ENCODE data around the gene CIB2.

Gene CIB2

DNA sequence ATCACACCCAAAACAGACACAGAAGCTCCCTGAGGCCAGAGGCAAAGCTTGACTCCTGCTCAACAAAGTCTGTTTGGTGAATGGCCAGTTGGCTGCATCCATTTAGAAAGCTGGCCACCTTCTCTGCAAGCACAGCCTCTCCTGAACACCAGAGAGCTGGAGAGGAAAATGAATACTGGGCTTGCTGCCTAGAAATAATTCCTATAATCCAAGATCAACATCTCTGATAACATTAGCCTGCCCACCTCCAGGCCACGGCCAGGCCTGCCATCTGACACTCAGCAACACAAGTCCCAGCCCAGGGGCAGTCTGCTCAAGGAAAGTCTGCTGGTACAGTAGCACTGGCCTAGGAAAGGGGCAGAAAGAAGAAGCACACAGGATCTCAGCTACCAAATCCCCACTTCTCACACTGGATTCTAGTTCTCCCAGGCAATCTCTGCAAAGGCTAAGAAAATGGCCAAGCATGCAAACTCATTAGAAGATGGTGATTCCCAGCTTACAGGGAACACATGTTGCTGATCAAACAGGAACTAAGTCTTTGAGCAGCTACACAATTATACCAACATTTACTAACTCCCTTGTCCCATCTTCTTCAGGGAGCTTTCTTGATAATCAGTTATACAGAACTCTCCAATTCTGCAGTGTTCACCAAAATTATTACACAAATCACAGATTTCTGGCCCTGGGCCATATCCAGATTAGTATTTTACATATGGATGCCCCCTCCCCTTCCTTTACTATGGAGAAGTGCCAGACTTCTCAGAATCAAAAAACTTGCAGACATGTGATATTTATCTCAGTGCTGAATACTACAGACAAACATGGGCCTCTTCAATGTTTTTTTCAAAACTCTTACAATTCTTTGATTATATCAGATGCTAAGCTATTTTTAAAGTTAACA lies 63.7 kb downstream of the CIB2 start:
- DNase-seq (ENCODE audit: low read depth in 1 of 2, low spot score in 1 of 2), result no peak

DNA sequence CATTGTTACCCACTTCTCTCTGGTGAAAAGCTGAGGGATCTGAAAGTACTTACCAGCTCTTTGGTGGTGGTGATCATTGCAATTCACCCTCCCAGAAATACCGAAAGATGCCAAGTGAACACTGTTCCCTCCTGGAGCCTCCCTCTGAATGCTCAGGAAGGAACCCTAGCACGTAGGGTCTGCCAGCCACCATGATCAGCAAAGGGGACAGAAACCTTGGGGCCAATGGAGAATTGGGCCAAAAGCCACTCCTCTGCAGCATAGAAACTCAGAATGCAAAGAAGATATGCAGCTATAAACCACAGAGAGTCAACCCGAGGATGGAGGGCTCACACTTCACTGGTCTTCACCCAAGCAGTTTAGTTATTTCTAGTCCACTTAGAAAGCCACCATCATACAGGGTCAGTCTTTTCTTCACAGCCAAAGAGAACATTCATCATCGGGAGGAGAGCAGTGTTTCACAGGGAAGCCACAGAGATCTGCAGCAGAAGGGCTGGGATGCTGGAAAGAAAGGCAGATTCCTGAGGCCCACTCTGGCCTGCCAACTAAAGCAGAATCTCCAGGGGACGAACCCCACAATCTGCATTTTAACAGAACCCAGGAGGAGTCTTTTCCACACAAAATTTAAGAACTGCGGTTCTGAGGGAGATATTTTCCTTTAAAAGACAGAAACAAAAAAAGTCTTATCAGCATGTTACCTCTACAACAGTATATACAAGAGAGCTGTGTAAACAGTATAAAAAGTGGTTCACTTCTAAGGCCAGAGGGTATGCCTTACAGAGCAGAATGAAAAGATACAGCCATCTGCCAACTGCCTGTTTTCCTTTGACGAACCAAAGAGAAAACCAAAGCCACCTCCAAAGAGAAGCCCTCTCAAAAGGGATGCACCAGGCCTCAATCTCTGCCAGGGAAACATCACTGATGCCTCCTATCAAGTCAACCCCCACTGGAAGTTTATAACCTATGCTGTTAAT lies 65.0 kb downstream of the CIB2 start:
- DNase-seq (ENCODE audit: low read depth in 1 of 2, low spot score in 1 of 2), result no peak

DNA sequence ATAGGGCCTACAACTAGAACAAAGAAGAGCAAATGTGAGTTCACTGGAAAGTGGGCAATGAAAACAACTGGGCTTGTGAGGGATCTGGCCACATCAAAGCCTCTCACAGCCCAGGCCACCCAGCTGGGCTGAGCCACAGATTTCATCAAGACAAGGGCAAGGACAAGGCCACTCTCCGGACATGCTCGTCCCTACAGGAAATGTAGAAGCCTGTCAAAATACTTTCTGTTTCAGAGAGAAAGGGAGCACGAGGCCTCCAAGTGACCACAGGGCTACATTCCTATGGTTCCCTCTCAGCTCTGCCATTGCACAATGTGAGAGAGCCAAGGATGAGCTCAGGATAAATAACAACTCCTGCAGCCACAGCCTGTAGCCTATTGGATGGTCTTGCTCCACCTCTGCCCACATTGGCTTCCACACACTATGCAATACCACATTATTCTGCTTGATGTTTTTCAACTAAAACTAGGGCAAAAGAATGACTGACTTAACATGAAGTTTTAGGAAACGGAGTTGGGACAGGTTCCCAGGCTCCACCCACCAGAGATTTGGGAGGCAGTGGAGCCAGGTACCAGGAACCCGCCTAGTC lies 65.9 kb downstream of the CIB2 start:
- DNase-seq (ENCODE audit: low read depth in 1 of 2, low spot score in 1 of 2), result no peak

DNA sequence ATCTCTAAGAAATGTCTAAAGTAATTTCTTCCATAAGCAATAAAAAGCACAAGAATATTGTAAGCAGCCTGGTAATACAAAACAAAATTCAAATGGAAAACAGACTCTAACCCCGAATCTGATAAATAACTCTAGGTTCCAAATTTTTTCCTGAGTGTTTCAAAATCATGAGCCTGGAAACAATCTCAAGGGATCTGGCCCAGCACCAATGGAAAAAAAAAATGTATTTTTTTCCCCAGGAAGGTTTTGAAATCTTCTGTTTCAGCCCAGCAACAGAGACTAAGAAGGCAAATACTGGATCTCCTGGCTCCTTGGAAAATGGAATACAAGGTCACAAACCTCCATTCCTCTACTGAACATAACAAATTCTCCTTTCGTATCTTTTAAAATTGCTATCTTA lies 66.7 kb downstream of the CIB2 start:
- no peak for DNase-seq (ENCODE audit: low read depth in 1 of 2, low spot score in 1 of 2)

DNA sequence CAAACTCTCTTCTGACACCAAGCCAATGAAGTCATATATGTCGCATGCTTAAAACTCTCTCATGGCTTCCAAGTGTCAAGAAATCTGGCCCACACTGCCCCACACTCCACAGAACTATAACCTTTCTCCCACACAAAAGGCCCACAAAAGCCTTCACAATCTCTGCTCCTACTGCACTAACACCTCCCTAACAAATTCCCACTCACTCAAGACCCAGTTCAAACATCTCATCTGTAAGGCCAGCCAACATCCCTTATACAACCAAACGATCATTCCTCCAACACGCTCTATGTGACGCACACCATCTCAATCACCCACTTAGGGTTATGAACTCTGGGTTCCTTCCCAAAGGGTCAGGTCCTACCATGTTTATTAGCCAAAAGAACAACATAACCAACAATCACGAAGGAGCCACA lies 67.3 kb downstream of the CIB2 start:
- DNase-seq (ENCODE audit: low read depth in 1 of 2, low spot score in 1 of 2), result no peak

DNA sequence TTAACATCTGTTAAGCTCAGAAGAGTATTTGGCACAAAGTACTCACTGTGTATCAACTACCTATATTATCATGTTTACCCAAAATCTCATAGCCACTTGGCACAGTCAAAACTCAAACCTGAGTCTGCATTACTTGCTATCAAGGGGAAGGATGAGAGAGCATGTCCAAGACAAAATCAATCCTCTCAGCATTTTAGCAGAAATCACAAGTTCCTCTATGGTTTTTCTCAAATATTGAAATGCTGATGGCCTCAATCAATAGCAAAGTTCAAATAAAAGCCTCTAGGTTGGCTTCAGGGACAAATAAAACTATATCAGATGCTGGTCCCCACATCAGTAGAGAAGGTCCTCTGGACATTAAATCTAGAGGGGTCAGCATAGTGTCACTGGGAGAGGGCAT lies 68.0 kb downstream of the CIB2 start:
- no peak for DNase-seq (ENCODE audit: low read depth in 1 of 2, low spot score in 1 of 2)

DNA sequence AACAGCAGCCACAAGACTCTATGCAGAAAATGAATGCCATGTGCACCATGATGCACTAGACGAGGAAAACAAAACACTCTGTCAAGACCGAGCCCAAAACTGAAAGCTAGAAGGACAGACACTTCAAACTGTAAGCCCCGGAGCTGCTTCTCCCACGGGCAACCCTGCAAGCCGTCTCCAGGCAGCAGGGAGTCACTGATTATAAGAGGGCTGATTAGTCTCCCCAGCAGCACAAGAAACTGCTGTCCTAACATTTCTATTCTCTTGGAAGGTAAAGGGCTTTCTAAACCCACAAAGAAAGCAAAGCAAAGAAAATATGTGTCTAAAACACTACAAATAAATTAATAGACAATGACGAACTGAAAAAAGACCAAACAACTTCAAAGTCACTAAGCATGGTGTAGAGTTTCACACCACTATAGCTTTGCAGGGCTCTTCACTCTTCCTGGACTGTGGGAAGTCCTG lies 69.2 kb downstream of the CIB2 start:
- DNase-seq (ENCODE audit: low read depth in 1 of 2, low spot score in 1 of 2), result peak in 1 of 2 donors; percentile 48

DNA sequence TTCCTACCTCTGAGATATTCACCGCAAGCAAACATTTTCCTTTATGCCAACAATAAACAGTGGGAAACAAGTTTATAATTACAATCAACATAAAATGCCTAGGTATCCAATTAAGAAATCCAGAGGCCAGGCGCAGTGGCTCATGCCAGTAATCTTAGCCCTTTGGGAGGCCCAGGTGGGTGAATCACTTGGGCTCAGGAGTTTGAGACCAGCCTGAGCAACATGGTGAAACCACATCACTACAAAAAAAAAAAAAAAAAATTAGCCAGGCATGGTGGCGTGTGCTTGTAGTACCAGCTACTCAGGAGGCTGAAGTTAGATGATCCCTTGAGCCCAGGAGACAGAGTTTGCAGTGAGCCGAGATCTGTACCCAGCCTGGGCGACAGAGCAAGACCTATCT lies 71.0 kb downstream of the CIB2 start:
- no peak for DNase-seq (ENCODE audit: low read depth in 1 of 2, low spot score in 1 of 2)

DNA sequence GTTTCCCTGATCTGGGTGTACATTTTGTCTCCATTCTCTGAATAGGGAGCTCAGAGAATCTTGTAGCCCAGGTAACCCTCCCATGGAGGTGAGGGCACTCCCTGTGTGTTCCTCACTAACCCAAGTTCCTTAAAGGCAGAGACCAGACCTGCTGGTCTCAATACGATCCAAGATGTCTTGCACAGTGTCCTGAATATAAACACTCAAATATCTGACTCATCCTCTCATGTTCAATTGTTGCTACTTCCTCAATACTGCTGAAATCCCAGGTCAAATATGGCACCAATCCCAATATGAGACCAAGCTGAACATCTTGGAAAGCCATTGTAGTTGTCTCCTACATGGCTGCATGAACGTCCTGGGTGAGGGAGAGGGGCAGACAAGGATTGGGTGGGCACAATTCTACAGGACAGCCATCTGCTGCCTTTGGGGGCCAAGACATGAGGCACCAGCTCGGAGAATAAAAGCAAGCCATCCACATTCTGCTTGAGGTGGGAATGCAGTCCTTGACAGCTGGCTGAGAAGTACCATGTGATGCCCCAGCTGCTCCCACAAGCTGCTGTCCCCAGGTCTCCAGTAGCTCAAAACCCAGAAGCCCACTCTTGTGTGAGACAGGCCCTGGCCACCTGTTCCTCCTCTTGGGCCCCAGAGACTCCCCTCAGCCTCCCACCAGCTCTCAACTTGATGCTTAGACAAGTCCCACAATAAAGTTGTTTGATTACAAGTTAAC lies 72.0 kb downstream of the CIB2 start:
- no peak for DNase-seq (ENCODE audit: low read depth in 1 of 2, low spot score in 1 of 2)

DNA sequence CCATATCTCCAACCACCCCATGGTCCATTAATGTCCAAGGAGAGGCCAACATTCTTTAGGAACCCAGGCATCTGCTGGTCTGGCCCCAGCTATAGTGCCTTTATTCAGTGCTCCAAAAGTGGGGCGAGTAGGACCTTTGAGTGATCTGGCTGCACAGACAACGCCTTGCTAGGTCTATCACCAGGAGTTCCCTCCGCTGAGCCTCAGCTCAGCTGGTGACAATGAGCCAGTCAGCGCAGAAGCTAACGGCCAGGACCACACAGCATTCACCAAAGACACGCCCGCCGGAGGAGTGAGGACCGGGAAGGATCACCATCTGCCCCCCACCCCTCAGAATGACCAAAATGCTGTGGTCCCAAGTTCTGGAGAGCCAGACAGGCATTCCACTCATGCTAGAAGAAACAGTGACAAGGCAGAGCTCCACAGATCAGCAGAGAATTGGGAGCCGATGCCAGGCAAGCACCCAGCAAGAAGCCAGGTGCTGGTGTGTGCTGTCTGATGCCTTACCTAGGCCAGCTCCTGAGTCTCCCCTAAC lies 72.8 kb downstream of the CIB2 start:
- DNase-seq (ENCODE audit: low read depth in 1 of 2, low spot score in 1 of 2), result no peak

DNA sequence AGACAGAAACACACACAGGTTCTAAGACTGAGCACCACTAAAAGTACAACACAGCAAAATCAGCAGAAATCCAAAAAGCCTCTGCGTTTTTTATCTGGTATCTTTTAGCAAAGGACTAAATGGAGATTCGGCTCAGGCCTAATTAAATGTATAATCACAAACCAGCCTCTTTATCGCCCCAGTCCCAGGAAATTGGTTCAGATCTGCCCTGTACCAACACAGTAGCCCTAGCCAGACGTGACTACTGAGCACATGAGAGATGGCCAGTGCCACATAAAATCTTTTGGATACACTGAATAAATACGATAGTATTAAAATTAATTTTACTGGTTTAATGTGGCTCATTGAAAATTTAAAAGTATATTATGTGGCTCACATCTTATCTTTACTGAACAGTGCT lies 73.4 kb downstream of the CIB2 start:
- no peak for DNase-seq (ENCODE audit: low read depth in 1 of 2, low spot score in 1 of 2)

DNA sequence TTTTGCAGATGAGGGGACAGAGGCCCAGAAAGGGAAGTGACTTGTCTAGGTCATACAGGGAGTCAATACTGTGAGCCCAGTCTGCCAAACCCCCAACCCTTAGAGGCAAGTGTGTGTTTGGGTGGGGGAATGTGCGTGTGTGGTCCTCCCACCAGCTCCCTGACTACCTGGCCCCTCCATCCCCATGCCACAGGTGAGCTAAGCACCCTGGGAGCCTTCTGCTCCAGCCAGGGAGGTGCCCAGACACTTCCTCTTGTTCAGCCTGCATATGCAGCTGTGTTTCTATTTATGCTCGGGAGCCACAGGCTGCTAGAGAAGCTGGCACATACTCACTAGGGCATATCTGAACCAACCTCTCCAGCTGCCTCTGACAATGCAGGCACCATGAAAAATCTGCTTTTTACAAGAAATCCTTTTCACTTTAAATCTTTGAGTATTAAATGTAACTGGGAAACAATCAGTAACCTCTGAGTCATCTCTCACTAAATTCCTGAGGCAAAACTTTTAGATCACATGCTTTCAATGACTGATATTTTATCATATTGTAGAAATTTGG lies 74.5 kb downstream of the CIB2 start:
- DNase-seq (ENCODE audit: low read depth in 1 of 2, low spot score in 1 of 2), result no peak

DNA sequence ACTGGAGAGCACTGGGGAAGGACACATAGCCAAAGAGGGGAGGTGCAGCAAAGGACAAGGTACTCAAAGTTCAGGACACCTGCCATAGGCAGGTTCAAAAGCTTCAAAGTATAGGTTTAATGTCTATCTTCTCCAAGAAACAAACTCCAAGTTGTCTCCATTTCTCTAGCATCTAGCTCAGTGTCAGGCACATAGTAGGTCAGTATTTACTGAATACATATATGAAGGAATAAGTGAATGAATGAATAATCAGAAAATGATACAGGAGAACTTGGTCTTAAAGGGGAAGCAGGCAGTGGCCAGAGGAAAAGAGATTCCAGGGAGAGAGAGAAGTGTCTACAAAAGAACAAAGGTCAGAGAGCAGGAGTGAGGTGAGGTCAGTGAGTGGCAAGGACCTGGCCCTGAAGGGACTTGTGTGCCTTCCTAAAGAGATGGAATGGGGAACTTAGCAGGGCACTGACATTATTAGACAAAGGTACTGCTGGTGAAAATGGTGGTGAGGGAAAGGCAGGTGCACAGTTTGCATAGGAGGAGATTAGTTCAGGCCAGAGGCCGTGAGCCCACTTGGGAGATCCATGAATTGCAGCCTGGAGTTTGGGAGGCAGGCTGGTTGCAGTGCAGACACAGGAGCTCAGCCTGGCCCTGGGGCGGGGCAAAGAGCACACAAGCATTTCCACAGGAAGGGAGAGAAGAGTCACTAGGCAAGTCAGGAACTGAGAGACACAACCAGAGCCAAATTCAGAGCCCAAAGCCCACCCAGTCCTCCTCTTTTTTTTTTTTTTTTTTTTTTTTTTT lies 75.1 kb downstream of the CIB2 start:
- DNase-seq (ENCODE audit: low read depth in 1 of 2, low spot score in 1 of 2), result no peak

DNA sequence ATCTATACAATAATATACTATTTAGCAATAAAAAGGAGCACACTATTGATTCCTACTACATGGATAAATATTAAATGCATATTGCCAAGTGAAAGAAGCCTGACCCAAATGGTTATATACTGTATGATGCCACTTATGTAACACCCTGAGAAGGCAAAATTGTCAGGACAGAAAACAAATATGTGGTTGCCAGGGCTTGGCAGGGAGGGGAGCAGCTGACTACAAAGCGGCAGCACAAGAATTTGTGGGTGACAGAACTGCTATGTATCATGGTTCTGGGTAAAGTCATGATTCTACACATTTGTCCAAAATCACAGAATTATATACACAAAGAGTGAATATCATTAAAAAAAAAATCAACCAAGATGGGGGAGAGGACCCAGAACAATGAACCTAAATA lies 76.3 kb downstream of the CIB2 start:
- DNase-seq (ENCODE audit: low read depth in 1 of 2, low spot score in 1 of 2), result no peak
